ENCODE results near the gene GLYAT.

GLYAT gene, protein sequence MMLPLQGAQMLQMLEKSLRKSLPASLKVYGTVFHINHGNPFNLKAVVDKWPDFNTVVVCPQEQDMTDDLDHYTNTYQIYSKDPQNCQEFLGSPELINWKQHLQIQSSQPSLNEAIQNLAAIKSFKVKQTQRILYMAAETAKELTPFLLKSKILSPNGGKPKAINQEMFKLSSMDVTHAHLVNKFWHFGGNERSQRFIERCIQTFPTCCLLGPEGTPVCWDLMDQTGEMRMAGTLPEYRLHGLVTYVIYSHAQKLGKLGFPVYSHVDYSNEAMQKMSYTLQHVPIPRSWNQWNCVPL

GRCh38 chr11:58731819-58732218 lies at the start of gene GLYAT:
GLYAT (minus strand) TSS chr11:58731943; CDS start chr11:58724496, 7,447 bp downstream.
- no peak for DNase-seq

DNA sequence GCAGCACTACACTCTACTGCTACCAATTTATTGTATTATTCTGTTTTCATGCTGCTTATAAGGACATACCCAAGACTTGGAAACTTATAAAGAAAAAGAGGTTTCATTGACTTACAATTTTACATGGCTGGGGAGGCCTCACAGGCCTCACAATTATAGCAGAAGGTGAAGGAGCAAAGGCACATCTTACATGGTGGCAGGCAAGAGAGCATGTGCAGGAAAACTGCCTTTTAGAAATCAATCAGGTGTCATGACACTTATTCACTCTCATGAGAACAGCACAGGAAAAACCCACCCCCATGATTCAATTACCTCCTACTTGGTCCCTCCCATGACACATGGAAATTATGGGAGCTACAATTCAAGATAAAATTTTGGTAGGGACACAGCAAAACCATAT lies 49.6 kb upstream of the GLYAT start:
- DNase-seq = no peak

DNA sequence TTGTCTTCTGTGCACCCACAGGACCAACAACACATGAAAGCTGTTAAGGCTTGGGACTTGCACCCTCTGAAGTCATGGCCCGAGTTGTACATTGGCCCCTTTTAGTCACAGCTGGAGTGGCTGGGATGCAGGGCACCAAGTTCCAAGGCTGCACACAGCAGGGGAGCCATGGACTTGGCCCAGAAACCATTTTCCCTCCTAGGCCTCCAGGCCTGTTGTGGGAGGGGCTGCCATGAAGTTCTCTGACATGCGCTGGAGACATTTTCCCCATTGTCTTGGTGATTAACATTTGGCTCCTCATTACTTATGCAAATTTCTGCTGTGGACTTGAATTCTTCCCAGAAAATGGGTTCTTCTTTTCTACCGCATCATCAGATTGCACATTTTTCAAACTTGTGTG lies 48.8 kb upstream of the GLYAT start:
- DNase-seq = no peak

GRCh38 chr11:58776891-58777710 lies 45.4 kb upstream of the GLYAT start:
- DNase-seq = no peak

DNA sequence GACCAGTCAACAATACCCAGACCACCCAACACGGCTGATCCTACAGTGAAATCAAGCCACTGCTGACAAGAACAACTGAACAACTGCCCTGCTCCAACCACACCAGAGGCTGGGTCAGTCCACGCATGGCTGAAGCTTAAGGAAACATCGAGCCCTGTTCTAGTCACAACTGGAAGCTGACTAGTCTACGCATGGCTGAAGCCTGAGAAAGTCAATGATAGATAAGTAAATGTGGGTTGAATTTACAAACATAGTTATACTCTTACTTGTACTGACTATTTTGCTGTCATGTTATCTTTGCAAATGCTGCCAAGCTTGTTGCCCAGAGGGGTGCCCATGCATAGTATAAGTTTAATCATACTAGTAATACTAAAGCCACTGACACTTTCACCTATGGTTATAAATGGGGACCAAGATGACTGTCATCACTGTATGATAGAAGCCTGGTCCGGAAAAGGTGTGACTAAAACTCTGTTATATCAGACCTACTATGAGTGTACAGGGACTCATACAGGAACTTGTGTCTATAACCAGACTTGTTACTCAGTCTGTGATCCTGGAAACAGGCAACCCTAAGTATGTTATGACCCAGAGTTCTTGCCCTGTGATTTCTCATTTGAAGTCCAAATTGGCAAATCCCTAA lies 43.4 kb upstream of the GLYAT start:
- no peak for DNase-seq

DNA sequence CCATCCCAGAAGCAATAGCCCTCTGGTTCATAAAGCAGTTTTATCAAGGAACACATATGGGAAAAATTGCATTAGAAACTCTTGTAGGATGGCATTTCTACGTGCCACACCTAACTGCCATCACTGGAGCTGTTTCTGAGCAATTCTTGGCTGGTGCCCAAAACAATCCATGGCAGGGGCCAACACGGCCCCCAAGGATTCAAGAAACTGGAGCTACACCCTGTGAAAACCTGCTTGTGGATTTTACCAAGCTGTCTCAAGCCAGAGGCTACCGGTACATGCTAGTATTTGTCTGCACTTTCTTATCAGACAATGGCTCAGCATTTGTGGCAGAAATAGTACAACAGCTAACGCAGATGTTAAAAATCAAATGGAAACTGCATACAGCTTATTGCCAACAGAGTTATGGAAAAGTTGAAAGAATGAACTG lies 42.4 kb upstream of the GLYAT start:
- no peak for DNase-seq

DNA sequence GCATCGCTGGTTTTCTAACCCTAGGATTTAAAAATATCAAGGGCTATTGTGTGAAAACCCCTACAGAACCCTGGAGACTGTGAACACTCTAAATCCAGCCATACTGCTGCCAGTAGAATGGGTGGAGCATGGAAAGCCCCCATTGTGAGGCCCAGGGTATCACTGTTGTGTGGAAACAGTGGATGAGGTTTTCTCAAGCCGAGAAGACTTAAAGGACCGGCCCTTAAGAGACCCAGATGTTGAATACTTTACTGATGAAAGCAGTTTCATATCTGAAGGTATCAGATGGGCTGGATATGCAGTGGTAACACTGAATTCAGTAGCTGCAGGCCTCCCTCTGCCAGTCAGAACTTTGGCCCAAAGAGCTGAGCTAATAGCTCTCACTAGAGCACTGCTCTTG lies 41.6 kb upstream of the GLYAT start:
- no peak for DNase-seq

DNA sequence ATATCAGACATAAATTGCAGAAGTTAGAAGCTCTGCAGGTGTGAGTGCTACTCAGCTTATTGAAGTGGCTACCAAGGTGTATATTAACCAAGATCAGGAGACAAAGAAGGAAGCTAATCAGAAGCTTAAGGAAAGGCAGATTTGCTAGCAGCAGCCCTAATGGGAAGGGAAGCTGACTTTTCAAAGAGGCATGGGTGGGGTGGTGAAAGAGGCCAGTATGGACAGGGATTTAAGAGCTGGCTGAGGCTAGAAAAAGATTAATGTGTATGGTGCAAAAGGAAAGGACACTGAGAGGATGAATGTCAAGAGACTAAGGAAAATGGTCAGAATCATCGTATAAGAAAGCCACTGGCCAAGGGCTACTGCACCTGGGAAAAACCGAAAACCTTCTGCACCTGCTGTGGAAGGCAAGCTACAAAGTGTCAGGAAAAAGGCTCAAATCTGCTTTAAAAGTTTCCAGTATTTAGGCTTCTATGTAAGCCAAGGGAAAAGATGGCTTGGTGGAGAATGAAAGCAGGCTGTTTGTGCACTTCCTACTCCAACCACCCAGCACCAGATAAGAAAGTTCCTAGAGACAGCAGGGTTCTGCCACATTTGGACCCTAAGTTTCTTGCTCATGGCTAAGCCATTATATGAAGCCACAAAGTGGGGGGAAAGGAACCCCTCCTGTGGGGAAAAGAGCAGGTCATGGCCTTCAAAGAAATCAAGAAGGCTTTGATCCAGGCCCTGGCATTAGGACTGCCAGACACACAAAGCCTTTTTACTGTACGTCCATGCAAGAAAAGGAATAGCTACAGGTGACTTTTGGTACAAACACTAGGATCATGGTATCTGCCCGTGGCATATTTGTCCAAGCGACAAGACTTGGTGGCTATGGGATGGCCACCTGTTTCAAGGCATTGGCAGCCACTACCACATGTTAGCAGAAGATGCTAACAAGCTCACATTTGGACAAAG lies 40.9 kb upstream of the GLYAT start:
- DNase-seq = no peak

DNA sequence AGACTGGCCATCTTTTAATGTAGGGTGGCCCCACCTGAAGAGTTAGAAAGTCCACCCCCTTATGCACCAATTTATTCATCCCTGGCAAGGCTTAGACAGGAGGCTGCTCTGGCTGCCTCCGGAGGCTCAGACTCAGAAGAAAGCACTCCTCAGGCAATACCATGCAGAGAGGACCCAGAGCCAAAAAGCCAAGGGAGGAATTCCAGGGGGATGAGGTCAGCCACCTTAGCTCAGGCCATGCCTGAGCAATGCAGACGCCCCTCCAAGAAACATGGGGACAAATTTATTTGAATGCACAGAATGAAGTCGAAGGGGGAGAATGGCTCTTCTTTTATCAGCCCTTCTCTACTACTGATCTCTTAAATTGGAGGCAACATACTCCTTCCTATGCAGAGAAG lies 39.7 kb upstream of the GLYAT start:
- no peak for DNase-seq

- DNase-seq = no peak
These were observed 39.1 kb upstream of the GLYAT start for GRCh38 chr11:58770627-58771457.

DNA sequence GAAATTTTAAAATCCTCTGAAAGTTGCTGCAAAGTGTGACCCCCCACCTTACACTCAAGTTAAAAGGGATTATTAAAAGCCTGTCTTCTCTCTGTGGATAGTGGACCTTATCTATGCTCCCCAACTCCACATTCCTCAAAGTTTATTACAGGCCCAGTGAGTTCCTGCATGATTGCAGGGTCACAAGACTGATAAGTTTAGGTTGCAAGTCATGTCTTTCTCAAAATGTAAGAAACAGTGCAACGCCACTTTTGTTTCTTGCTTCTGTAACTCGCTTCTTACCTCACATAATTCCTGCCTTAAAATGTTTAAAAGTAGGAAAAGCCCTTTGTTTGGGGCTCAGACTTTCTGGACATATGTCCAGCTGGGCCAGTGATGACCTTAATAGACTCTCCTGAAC lies 38.4 kb upstream of the GLYAT start:
- DNase-seq = no peak

DNA sequence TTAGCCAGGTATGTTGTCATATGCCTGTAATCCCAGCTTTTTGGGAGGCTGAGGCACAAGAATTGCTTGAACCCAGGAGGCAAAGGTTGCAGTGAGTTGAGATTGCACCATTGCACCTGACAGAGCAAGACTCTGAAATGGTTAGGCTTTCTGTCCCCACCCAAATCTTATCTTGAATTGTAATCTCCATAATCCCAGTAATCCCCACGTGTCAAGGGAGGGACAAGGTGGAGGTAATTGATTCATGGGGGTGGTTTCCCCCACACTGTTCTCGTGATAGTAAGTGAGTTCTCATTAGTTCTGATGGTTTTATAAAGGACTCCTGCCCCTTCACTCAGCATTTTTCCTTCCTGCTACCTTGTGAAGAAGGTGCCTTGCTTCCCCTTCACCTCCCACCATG lies 37.6 kb upstream of the GLYAT start:
- DNase-seq = no peak

- no peak for DNase-seq
These were observed 36.4 kb upstream of the GLYAT start for GRCh38 chr11:58768137-58768536.

- no peak for DNase-seq
These were observed 33.3 kb upstream of the GLYAT start for GRCh38 chr11:58765078-58765477.

- DNase-seq = no peak
These were observed 31.4 kb upstream of the GLYAT start for GRCh38 chr11:58763120-58763490.

DNA sequence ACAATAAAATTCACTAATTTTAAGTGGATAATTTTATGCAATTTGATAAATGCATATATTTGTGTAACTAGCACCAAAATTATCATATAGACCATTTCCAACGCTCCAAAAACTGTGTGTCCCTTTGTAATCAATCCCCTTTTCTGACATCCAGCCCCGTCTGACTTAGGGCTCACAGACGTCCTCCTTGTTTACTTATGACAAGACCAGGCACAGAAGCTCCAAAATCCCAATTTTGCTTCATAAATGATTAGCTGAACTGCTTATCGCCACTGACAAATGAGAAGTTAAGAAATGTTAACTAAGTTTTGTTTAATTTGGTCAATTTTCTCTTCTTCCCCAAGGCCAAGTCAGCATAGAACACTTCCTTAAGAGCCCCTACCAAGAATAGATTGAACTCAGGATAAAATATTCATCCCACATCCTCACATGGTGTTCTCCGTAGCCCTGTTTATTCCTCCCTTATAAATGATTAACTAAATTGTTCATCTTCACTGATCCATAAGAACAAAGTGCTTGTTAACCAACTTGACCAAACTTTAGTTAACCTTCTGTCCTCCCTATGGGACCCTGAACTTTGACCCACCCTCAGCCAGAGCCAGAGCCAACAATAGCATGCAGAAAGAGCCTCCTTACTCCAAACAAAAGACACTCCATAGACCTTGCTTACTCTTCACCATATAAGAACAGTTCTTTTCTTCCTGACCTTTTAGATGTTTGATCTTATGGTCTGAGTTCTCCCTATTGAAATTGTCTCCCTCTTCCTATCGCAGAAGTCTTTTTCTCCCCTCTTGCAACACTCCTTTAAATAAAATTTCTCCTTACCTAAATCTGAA lies 30.8 kb upstream of the GLYAT start:
- no peak for DNase-seq

GRCh38 chr11:58757439-58757838 lies 25.7 kb upstream of the GLYAT start:
- no peak for DNase-seq

GRCh38 chr11:58745705-58746364 lies 14.1 kb upstream of the GLYAT start:
- no peak for DNase-seq

- DNase-seq = no peak
These were observed 13.4 kb upstream of the GLYAT start for GRCh38 chr11:58744988-58745704.
